Measurements from ENCODE around the gene GRK5. TPM values are rescaled to one million over a fixed set of nuclear protein-coding genes. Genes with fewer than 3 reads are reported as not detected.

The GRK5 gene
- total RNA-seq, 1 donor from 2014 or later, result 38.9 TPM

DNA sequence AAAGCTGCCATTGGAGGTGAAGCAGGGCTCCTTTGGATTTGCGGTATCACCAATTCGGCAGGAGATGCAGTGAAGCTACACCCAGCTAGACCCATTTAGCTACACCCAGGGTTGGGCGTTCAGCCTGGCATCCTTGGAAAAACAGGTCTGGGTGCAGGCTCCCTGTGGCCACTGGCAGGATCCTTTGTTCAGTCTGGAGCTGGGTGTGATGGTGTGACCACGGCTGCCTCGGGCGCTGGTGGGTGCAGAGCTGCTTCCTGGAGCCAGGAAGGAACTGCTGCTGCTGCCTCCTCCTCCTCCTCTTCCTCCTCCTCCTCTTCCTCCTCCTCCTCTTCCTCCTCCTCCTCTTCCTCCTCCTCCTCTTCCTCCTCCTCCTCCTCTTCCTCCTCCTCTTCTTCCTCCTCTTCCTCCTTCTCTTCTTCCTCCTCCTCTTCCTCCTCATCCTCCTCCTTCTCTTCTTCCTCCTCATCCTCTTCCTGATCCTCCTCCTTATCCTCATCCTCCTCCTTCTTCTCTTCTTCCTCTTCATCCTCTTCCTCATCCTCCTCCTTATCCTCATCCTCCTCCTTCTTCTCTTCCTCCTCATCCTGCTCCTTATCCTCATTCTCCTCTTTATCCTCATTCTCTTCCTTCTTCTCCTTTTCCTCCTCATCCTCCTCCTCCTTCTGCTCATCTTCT, 84.0 kb downstream of the GRK5 start:
- intact Hi-C loops (cut with micrococcal nuclease), result no loop called here

GRCh38 chr10:119292968-119293760, 85.8 kb downstream of the GRK5 start:
- intact Hi-C loops (cut with micrococcal nuclease), result no loop called here

- intact Hi-C loops (cut with micrococcal nuclease), result no loop called here
Measured at GRCh38 chr10:119296703-119297102, 89.3 kb downstream of the GRK5 start.

- intact Hi-C loops (cut with micrococcal nuclease), result no loop called here
Measured at GRCh38 chr10:119297207-119297968, 90.0 kb downstream of the GRK5 start.

DNA sequence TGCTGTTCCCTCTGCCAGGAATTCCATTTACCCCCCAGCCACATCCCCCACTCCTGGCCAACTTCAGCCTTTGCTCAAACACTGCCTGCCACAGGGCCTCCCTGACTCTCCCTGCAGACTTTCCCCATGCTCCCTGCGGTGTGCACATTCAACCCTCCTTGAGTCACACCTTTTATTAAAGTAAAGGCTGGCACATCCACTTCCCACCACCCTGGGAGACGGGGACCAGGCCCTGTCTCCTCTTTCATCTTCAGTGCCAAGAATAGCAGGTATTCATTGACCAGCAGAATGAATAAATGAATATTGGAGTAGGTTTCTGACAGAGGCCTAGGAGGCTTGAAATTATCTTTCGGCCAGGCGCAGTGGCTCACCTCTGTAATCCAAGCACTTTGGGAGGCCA, 91.4 kb downstream of the GRK5 start:
- intact Hi-C loops (cut with micrococcal nuclease), result no loop called here

- intact Hi-C loops (cut with micrococcal nuclease), result no loop called here
Measured at GRCh38 chr10:119299531-119299930, 92.2 kb downstream of the GRK5 start.

- intact Hi-C loops (cut with micrococcal nuclease), result loop anchor here (1.0 to 10.0 kb wide), 3 partner anchors 15 to 243 kb away; partner anchors contain the start of gene RGS10
Measured at GRCh38 chr10:119301397-119301796, 94.0 kb downstream of the GRK5 start.

GRCh38 chr10:119302172-119302571, 94.8 kb downstream of the GRK5 start:
- intact Hi-C loops (cut with micrococcal nuclease), result loop anchor here (10.0 kb wide), 1 partner anchor 243 kb away; the partner anchor contains the start of gene RGS10

DNA sequence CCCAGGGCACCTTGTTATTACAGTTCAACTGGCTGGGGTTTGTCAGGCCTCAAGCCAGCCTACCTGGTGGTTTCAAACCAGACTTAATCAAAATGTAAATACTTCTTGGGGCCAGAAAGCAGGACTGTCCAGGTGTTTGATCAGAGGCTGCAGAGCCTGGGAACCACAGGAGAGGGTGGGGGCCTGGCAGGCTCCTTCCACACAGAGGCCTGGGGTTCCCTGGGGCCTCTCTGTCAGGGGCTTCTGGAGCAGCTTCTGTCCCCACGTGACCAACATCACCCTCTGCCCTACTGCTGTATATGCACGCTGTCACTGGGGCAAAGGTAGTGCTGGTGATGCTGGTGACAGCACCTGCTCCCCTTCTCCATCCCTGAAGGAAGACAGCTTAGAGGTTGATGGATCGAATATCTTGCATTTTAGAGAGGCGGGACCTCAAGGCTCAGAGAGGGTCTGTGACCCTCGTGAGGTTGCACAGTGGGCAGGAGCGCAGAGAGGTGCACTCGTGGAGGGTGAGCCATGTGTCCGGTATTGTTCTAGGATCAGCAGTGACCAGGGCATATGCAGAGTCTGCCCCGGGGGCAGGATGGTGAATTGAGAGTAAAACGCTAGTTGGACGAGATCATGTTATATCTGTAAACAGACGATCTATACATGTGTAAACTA, 95.4 kb downstream of the GRK5 start:
- intact Hi-C loops (cut with micrococcal nuclease), result loop anchor here (10.0 kb wide), 1 partner anchor 242 kb away; the partner anchor contains the start of gene RGS10

- intact Hi-C loops (cut with micrococcal nuclease), result loop anchor here (10.0 kb wide), 1 partner anchor 241 kb away; the partner anchor contains the start of gene RGS10
Measured at GRCh38 chr10:119303886-119304285, 96.5 kb downstream of the GRK5 start.

DNA sequence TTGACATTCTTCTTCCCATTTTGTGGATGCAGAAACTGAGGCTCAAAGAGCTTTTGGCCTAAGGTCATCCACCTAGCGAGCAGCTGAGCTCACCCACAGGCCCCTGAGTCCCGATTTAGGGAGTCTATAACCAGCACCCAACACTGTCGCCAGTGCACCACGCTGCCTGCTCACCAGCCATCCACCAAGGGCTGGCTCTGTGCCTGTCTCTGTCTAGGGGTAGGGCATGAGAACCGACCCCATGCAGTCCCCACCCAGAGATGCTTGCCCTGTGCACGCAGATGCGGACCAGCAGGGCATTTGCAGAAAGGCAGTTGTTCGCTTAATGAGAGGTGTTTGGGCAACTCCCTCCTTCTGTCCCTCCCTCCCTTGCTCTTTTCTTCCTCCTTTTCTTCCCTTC, 97.2 kb downstream of the GRK5 start:
- intact Hi-C loops (cut with micrococcal nuclease), result loop anchor here (10.0 kb wide), 1 partner anchor 240 kb away; the partner anchor contains the start of gene RGS10

DNA sequence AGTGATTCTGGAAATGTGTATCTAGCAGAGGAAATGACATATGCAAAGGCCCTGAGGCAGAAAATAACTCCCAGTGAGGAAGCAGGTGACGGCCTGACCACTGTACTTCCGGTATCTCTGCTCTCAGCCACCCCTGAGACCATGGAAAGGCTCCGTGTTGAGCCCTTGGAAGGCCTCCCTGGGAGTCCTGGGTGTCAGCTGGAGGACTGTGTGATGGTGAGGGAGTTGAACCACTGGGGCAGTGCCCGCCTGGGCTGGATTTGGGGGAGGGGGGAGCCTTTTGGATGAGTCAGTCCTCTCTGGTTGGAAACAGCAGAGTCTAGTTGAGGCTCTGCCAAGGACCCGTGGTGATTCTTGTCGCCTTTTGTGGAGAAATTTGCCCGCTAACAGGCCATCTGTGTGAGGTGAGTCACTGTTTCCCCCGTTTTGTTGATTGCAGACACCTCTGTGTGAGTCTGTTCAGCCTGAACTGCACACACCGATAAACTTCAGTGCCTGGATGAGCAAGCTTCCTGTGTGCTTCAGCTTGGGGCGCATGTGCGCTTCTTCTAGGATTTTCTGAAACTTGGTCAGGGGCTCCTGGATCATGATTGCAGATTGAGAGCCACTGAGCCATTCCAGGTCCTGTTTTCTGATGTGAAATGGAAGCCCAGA, 98.6 kb downstream of the GRK5 start:
- intact Hi-C loops (cut with micrococcal nuclease), result loop anchor here (1.0 to 10.0 kb wide), 8 partner anchors 9 to 239 kb away; partner anchors contain the start of genes EIF3A, GRK5 and RGS10

DNA sequence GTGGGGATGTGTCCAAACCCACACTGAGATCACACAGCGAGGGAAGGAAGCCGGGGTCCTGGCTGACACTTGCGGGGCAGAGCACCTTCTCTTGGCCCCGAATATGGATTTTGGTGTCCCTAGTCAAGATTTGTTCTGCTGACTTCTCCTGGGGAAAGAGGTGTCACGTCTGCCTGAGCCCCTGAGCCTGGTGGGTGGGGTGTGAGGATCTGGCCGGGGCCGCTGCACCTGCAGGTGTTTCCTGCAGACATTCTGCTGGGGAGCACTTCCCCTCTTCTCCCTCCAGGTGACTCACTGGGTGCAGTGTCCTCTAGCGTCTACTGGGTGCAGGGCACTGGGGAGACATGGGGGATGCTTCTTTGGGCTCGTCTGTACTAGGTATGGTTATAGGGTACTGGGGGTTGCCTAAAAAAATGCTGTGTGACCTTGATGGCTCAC, 99.2 kb downstream of the GRK5 start:
- intact Hi-C loops (cut with micrococcal nuclease), result loop anchor here (1.0 to 10.0 kb wide), 8 partner anchors 9 to 238 kb away; partner anchors contain the start of genes EIF3A, GRK5 and RGS10

DNA sequence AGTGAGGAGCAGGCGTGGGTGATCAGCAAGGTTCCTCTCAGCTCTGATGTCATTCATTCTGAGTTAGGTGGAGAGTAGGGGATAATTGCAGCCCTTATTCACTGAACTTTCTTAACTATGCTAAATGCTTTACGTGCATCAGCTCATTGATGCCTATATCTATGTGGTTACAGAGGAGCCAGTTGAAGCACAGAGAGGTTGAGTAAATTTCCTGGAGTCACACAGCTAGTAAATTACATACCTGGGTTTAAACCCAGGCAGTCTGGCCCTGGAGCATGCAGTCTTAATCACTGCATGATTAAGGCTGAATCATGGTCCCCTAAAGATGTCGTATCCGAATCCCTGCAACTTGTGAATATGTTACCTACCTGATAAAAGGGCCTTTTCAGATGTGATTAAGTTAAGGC, 99.6 kb downstream of the GRK5 start:
- intact Hi-C loops (cut with micrococcal nuclease), result loop anchor here (1.0 to 10.0 kb wide), 8 partner anchors 8 to 238 kb away; partner anchors contain the start of genes EIF3A, GRK5 and RGS10

GRCh38 chr10:119308089-119308488, 100.7 kb downstream of the GRK5 start:
- intact Hi-C loops (cut with micrococcal nuclease), result loop anchor here (10.0 kb wide), 1 partner anchor 237 kb away; the partner anchor contains the start of gene RGS10

- intact Hi-C loops (cut with micrococcal nuclease), result loop anchor here (10.0 kb wide), 1 partner anchor 236 kb away; the partner anchor contains the start of gene RGS10
Measured at GRCh38 chr10:119308551-119309422, 101.4 kb downstream of the GRK5 start.

- intact Hi-C loops (cut with micrococcal nuclease), result loop anchor here (10.0 kb wide), 1 partner anchor 235 kb away; the partner anchor contains the start of gene RGS10
Measured at GRCh38 chr10:119309423-119309770, 102.0 kb downstream of the GRK5 start.

DNA sequence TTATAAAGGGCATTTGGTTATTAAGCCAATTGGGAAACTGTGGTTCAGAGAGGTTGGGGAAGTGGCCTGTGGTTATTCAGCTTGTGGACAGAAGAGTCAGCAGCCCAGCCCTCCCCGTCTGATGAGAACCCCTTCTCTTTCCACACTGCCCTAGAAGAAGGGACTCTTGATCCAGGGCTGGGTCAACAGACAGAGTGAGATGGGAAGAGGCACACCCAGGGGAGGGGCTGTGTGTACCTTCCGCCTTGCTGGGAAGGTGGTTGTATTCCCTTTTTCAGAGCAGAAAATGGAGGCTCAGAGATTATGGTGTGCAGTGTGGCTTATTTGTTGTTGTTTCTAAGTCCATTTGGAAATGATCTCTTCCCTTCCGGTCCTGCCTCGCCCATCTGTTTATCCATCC, 103.4 kb downstream of the GRK5 start:
- intact Hi-C loops (cut with micrococcal nuclease), result no loop called here

GRCh38 chr10:119312241-119312640, 104.9 kb downstream of the GRK5 start:
- intact Hi-C loops (cut with micrococcal nuclease), result no loop called here
